SK-N-MC (cell line): ENCODE data around the gene C16orf96.

Experiments
- EZH2 ChIP-seq: fragments of 200-600 bp; sonication (generic); IDR thresholded peaks from one replicate; pipeline ENCODE4 v1.6.1; 2017; ENCODE audit warnings: antibody characterized with exemption
- FOXP2 ChIP-seq: optimal IDR thresholded peaks from 2 replicates; pipeline ENCODE3; 2011; ENCODE audit warnings: mild to moderate bottlenecking, moderate library complexity; ENCODE audit not compliant: insufficient read depth; ENCODE audit errors: extremely low read length, control extremely low read depth
- POLR2AphosphoS5 ChIP-seq: IDR thresholded peaks from 2 replicates; pipeline ENCODE4 v1.6.1; 2012; ENCODE audit warnings: mild to moderate bottlenecking, low read depth, low read length, borderline replicate concordance

DNA sequence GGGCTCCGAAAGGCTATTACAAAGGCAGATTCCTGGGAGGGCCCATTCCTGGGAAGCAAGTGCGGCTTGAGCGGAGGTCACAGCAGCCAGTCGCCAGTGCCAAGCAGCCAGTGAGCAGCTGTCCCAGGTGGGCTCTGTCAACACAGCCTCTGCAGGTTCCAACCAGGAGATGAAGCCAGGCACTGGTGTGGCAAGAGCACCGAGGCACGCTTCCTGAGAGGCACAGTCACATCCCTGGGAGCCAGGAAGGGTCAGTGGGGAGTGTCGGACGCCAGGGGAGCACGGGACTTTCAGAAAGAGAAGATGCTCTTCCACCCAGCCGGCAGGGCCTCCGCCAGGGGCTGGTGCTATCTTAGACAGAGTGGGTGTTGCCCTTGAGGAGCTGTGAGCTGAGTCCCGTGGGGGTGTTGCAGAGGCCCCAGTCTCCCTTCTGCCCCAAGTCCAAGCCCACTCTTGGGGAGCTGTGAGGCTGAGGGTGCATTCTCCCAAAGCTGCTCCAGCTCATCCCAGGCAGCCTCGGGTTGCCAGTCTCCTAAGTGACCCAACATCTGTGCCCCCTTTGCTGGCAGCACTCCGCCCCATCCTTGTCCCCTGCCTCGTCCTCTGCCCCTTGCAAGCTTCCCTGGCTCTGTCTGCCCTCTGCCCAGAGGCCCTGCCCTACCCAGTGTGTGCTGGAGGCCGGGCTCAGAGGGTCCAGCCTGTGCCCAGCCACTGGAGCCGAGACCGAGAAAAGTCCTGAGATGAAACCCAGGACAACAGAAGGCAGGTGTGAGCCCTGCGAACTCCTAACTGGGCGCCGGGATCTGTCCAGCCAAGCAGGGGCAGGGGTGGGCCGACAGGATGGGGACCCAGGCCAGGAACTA lies 51.9 kb downstream of the C16orf96 start:
- no peak for TF ChIP-seq POLR2AphosphoS5
- no peak for TF ChIP-seq EZH2
- TF ChIP-seq FOXP2, result no peak
